Measurements from ENCODE around the gene VENTX.
"Not testable (repeated sequence)": the region's sequence is repeated elsewhere in the genome, so short reads cannot be mapped to it uniquely, and the experiment has no call there.

The VENTX gene

GRCh38 chr10:133213641-133214467 lies 23.8 kb upstream of the VENTX start:
- peaks cover 8% of the 10 kb centered on the region; the same call in 1 of the 2 replicates for H4K20me1 ChIP-seq
- H3K36me3 ChIP-seq = no peaks in the 10 kb centered on the region
- TF ChIP-seq Cebpa-rat (IDR thresholded peaks at IDR 0.05) = no peak
- H3K9me3 ChIP-seq = no peaks in the 10 kb centered on the region
- H3K4me3 ChIP-seq = no peak overlapping the region
- H3K27me3 ChIP-seq = peaks cover 22% of the 10 kb centered on the region; the same call in 1 of the 2 replicates
- H3K9ac ChIP-seq = no peak overlapping the region
- no peak overlapping the region for H3K4me2 ChIP-seq
- no peak overlapping the region for H3K27ac ChIP-seq
- H3K4me1 ChIP-seq = peaks cover 24% of the 10 kb centered on the region

- Histone ChIP-seq H4K20me1 (peaks cover 14% of the 10 kb centered on the region; the same call in 1 of the 2 replicates), H3K4me1 (peaks cover 32% of the 10 kb centered on the region), H3K9ac (no peak overlapping the region), H3K4me2 (no peak overlapping the region), H3K27ac (no peak overlapping the region), H3K4me3 (no peak overlapping the region), H3K27me3 (peaks cover 28% of the 10 kb centered on the region; the same call in 1 of the 2 replicates), H3K36me3 (no peaks in the 10 kb centered on the region), H3K9me3 (no peaks in the 10 kb centered on the region)
- TF ChIP-seq Cebpa-rat (IDR thresholded peaks at IDR 0.05) = no peak
These were observed 22.9 kb upstream of the VENTX start for GRCh38 chr10:133214468-133215410.

- TF ChIP-seq Cebpa-rat (IDR thresholded peaks at IDR 0.05) = no peak
- peaks cover 31% of the 10 kb centered on the region for H3K4me1 ChIP-seq
- H3K4me2 ChIP-seq = no peak overlapping the region
- no peak overlapping the region for H3K4me3 ChIP-seq
- H3K36me3 ChIP-seq = no peaks in the 10 kb centered on the region
- peaks cover 29% of the 10 kb centered on the region; the same call in 1 of the 2 replicates for H3K27me3 ChIP-seq
- no peak overlapping the region for H3K9ac ChIP-seq
- H4K20me1 ChIP-seq = peaks cover 14% of the 10 kb centered on the region; the same call in 1 of the 2 replicates
- H3K9me3 ChIP-seq = no peaks in the 10 kb centered on the region
- no peak overlapping the region for H3K27ac ChIP-seq
These were observed 22.1 kb upstream of the VENTX start for GRCh38 chr10:133215586-133215985.

DNA sequence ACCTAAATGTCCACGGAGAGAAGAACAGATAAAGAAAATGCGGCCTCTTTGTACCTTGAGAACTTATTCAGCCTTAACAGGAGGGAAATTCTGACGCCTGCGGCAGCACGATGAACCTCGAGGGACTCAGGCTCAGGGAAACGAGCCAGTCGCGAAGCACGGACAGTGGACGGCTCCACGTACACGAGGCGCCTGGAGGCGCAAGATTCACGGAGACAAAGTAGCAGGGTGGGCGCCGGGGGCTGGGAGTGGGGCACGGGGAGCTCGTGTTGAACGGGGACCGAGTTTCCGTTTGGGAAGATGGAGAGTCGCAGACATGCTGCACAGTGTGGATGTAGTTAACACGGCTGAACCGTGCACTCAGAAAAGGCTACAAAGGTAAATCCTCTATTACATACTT lies 20.9 kb upstream of the VENTX start:
- Histone ChIP-seq H3K4me2 (no peak overlapping the region), H4K20me1 (peaks cover 14% of the 10 kb centered on the region; the same call in 1 of the 2 replicates), H3K4me1 (peaks cover 28% of the 10 kb centered on the region), H3K4me3 (no peak overlapping the region), H3K36me3 (no peaks in the 10 kb centered on the region), H3K27ac (no peak overlapping the region), H3K9me3 (no peaks in the 10 kb centered on the region), H3K9ac (no peak overlapping the region), H3K27me3 (peaks cover 25% of the 10 kb centered on the region; the same call in 1 of the 2 replicates)
- no peak for TF ChIP-seq Cebpa-rat (IDR thresholded peaks at IDR 0.05)

- no peaks in the 10 kb centered on the region for H3K36me3 ChIP-seq
- peaks cover 14% of the 10 kb centered on the region; the same call in 1 of the 2 replicates for H4K20me1 ChIP-seq
- H3K27me3 ChIP-seq = peaks cover 19% of the 10 kb centered on the region; the same call in 1 of the 2 replicates
- no peak overlapping the region for H3K4me3 ChIP-seq
- no peak for TF ChIP-seq Cebpa-rat (IDR thresholded peaks at IDR 0.05)
- no peak overlapping the region for H3K9ac ChIP-seq
- H3K27ac ChIP-seq = no peak overlapping the region
- no peaks in the 10 kb centered on the region for H3K9me3 ChIP-seq
- no peak overlapping the region for H3K4me2 ChIP-seq
- H3K4me1 ChIP-seq = peaks cover 23% of the 10 kb centered on the region
These were observed 19.7 kb upstream of the VENTX start for GRCh38 chr10:133217800-133218589.

DNA sequence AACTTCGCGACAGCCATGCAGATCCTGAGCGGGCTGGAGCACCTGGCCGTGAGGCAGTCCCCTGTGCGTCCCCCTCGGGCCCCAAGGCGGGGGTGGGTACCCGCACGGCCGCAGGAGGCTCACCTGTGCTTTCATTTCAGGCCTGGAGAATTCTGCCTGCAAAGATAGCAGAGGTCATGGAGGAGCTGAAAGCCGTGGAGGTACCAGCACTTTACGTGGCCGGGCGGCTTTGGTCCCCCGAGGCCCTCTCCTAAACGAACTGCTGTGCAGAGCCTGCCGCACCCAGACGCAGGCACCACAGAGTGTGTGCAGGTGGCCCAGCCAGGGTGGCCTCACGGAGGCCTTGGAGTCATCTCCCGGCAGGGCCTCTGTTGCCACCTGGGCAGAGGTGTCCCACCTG lies 18.8 kb upstream of the VENTX start:
- peak overlapping the region; percentile 77 for H3K4me2 ChIP-seq
- no peak for TF ChIP-seq Cebpa-rat (IDR thresholded peaks at IDR 0.05)
- peaks cover 20% of the 10 kb centered on the region for H3K4me1 ChIP-seq
- no peak overlapping the region for H3K27ac ChIP-seq
- H3K9me3 ChIP-seq = no peaks in the 10 kb centered on the region
- peaks cover 12% of the 10 kb centered on the region; the same call in 1 of the 2 replicates for H4K20me1 ChIP-seq
- no peaks in the 10 kb centered on the region for H3K36me3 ChIP-seq
- 0 out of 2 replicates have a peak, but pooled peaks cover 13% of the 10 kb centered on the region for H3K27me3 ChIP-seq
- H3K4me3 ChIP-seq = no peak overlapping the region
- no peak overlapping the region for H3K9ac ChIP-seq

DNA sequence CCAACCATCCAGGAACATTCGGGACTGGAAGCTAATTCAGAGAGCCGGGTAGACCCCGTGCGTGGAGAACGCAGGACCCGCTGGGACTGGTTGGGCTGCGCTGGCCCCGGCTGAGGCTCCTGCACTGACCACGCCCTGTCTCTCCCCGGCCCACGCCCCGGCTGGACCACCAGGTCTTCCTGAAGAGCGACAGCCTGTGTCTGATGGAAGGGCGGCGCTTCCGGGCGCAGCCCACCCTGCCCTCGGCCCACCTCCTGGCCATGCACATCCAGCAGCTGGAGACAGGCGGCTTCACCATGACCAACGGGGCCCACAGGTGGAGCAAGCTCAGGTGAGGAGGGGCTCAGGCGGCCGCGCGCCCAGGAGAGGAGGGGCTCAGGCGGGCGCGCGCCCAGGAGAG lies 17.9 kb upstream of the VENTX start:
- Histone ChIP-seq H3K36me3 (no peaks in the 10 kb centered on the region), H3K27ac (no peak overlapping the region), H3K9ac (no peak overlapping the region), H3K4me3 (no peak overlapping the region), H3K4me1 (peaks cover 26% of the 10 kb centered on the region), H4K20me1 (peaks cover 9% of the 10 kb centered on the region; the same call in 1 of the 2 replicates), H3K27me3 (peaks cover 10% of the 10 kb centered on the region; the same call in 1 of the 2 replicates), H3K4me2 (peak overlapping the region; percentile 77), H3K9me3 (no peaks in the 10 kb centered on the region)
- no peak for TF ChIP-seq Cebpa-rat (IDR thresholded peaks at IDR 0.05)

- peaks cover 20% of the 10 kb centered on the region for H3K27me3 ChIP-seq
- peaks cover 9% of the 10 kb centered on the region; the same call in 1 of the 2 replicates for H4K20me1 ChIP-seq
- no peaks in the 10 kb centered on the region for H3K9me3 ChIP-seq
- no peak overlapping the region for H3K4me2 ChIP-seq
- no peak overlapping the region for H3K9ac ChIP-seq
- no peak for TF ChIP-seq Cebpa-rat (IDR thresholded peaks at IDR 0.05)
- no peak overlapping the region for H3K27ac ChIP-seq
- H3K4me1 ChIP-seq = peaks cover 41% of the 10 kb centered on the region
- H3K36me3 ChIP-seq = no peaks in the 10 kb centered on the region
- no peak overlapping the region for H3K4me3 ChIP-seq
These were observed 16.3 kb upstream of the VENTX start for GRCh38 chr10:133221331-133221730.

DNA sequence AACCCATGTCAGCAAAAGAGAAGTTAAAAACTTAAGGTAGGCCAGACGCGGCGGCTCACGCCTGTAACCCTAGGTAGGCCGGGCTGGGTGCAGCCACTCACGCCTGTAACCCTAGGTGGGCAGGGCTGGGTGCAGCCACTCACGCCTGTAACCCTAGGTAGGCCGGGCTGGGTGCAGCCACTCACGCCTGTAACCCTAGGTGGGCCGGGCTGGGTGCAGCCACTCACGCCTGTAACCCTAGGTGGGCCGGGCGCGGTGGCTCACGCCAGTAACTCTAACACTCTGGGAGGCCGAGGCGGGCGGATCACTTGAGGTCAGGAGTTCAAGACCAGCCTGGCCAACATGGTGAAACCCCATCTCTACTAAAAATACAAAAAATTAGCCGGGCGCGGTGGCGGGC lies 15.9 kb upstream of the VENTX start:
- not testable (repeated sequence) for H3K9me3 ChIP-seq, H3K4me2 ChIP-seq
- H3K27me3 ChIP-seq = peaks cover 25% of the 10 kb centered on the region

More for the DNA sequence above, 15.9 kb upstream of the VENTX start:
- not testable (repeated sequence) for H3K36me3 ChIP-seq, H3K4me3 ChIP-seq, H3K27ac ChIP-seq, H3K9ac ChIP-seq
- Histone ChIP-seq H3K4me1 (peaks cover 46% of the 10 kb centered on the region), H4K20me1 (peaks cover 12% of the 10 kb centered on the region; the same call in 1 of the 2 replicates)

Measured in BLaER1 (cell line).